GM23248 (cell line): Measurements from ENCODE around the gene JAML.

Experiments
- EZH2 ChIP-seq: fragments of 200-600 bp; sonication (generic); IDR thresholded peaks from 2 replicates; pipeline ENCODE4 v1.6.1; 2018; ENCODE audit warnings: antibody characterized with exemption, mild to moderate bottlenecking; ENCODE audit not compliant: insufficient read depth, poor library complexity, severe bottlenecking
- EZH2phosphoT487 ChIP-seq: fragments of 200-600 bp; sonication (generic); IDR thresholded peaks from 2 replicates; pipeline ENCODE4 v1.6.1; 2018; ENCODE audit warnings: antibody characterized with exemption, moderate library complexity, mild to moderate bottlenecking, low read depth; ENCODE audit not compliant: insufficient read depth

- TF ChIP-seq EZH2 (peak; percentile 42), EZH2phosphoT487 (no peak)
Observed at GRCh38 chr11:118175993-118176777, 48.6 kb downstream of the JAML start, which contains the start of gene SCN2B.
